T-cell (primary cell): Measurements from ENCODE around the gene FAM229B. TPM values are rescaled to one million over a fixed set of nuclear protein-coding genes. Genes with fewer than 3 reads are reported as not detected.

Source experiments
- ATAC-seq, 4 experiments: fragments of 200-7000 bp in 3 of 4; fragments of 150-1000 bp in 1 of 4; cut with Tn5 transposase; replicated peaks in 1 of 4; 1 replicate in 3 of 4; 2 replicates in 1 of 4; pipeline ENCODE4 v1.10.0; 2021; ENCODE audit warnings: moderate library complexity in 3 of 4, mild to moderate bottlenecking in 2 of 4, moderate number of reproducible peaks in 1 of 4
- CTCF ChIA-PET, 2 donors: fragments of 300-600 bp; sonication (Branson Sonifier 250); formaldehyde crosslinking; loops; one replicate each; lab custom pipeline; 2022; ENCODE audit warnings: antibody characterized with exemption in 2 of 2; lab: Charles Lee
- POLR2A ChIA-PET, 2 donors: fragments of 300-600 bp; sonication (Branson Sonifier 250); formaldehyde crosslinking; loops; one replicate each; lab custom pipeline; 2022; ENCODE audit warnings: antibody characterized with exemption in 2 of 2; lab: Charles Lee
- DNase-seq, 35 experiments: peaks; one replicate each; pipeline versions ENCODE4 v3.0.0 to v3.0.0-alpha.2; 2013 to 2023
- H3K27ac ChIP-seq: one replicate; pipeline ENCODE4 v1.5.1; 2013; ENCODE audit warnings: low read length
- H3K27me3 ChIP-seq, 2 experiments: replicated peaks in 1 of 2; 1 replicate in 1 of 2; 2 replicates in 1 of 2; pipeline versions ENCODE4 v1.6.1 to v1.7.0; 2013; ENCODE audit warnings: low read length in 1 of 2, mixed read lengths in 1 of 2; ENCODE audit not compliant: control insufficient read depth in 2 of 2, insufficient read depth in 2 of 2; ENCODE audit errors: extremely low read depth in 1 of 2
- H3K36me3 ChIP-seq, 2 donors: 1 replicate in 1 of 2; 2 replicates in 1 of 2; pipeline versions ENCODE4 v1.6.1 to v1.7.0; 2013; ENCODE audit warnings: low read length in 1 of 2; ENCODE audit not compliant: control insufficient read depth in 2 of 2, insufficient read depth in 1 of 2; ENCODE audit errors: extremely low read depth in 1 of 2
- H3K4me1 ChIP-seq, 2 experiments: 1 replicate in 1 of 2; 2 replicates in 1 of 2; pipeline versions ENCODE4 v1.6.1 to v1.7.0; 2013; ENCODE audit warnings: low read length in 2 of 2, mixed read lengths in 1 of 2; ENCODE audit not compliant: insufficient read depth in 2 of 2, control insufficient read depth in 1 of 2; ENCODE audit errors: extremely low read depth in 1 of 2
- H3K4me3 ChIP-seq, 2 donors: 1 replicate in 1 of 2; 2 replicates in 1 of 2; pipeline versions ENCODE4 v1.5.1 to v1.7.0; 2013; ENCODE audit warnings: mild to moderate bottlenecking in 2 of 2, low read length in 1 of 2, moderate library complexity in 1 of 2; ENCODE audit not compliant: control insufficient read depth in 1 of 2; ENCODE audit errors: extremely low read depth in 1 of 2
- H3K9me3 ChIP-seq: 2 replicates; pipeline ENCODE4 v1.7.0; 2013
- H3K27ac Mint-ChIP-seq, 2 donors: one replicate each; pipeline ENCODE4 v1.8.0; 2020 to 2021; ENCODE audit warnings: mild to moderate bottlenecking in 2 of 2, mixed read lengths in 2 of 2
- H3K27me3 Mint-ChIP-seq, 2 donors: one replicate each; pipeline ENCODE4 v1.8.0; 2021 to 2022; ENCODE audit warnings: mixed read lengths in 2 of 2
- H3K36me3 Mint-ChIP-seq: one replicate; pipeline ENCODE4 v1.8.0; 2021; ENCODE audit warnings: mixed read lengths
- H3K4me1 Mint-ChIP-seq, 3 donors: one replicate each; pipeline ENCODE4 v1.8.0; 2020 to 2022; ENCODE audit warnings: mixed read lengths in 3 of 3, mild to moderate bottlenecking in 1 of 3
- H3K4me3 Mint-ChIP-seq, 3 donors: one replicate each; pipeline ENCODE4 v1.8.0; 2020 to 2022; ENCODE audit warnings: mild to moderate bottlenecking in 3 of 3, mixed read lengths in 3 of 3, moderate library complexity in 3 of 3
- H3K9me3 Mint-ChIP-seq, 3 donors: one replicate each; pipeline ENCODE4 v1.8.0; 2020 to 2022; ENCODE audit warnings: mixed read lengths in 3 of 3
- WGBS: methylation state at CpG from one replicate; pipeline ENCODE4 v1.1.5; 2013; ENCODE audit warnings: missing lambda C conversion rate; ENCODE audit not compliant: insufficient coverage; 5-methylcytosine and 5-hydroxymethylcytosine counted together
- total RNA-seq, 35 experiments: library from RNA in 6 of 35; stranded (reverse) in 6 of 35; fragments of 120-200 nt in 1 of 35; gene quantifications; one replicate each; pipeline versions ENCODE4 v1.2.1 to v1.2.4 and lab custom pipeline; 2013 to 2026

The FAM229B gene
- total RNA-seq, 5 donors from 2014 or later (not counting 1 experiment from before 2014, with no cell fraction given), result 1.2 to 3.7 (median 3.5) TPM

GRCh38 chr6:112141707-112142106 lies 54.3 kb downstream of the FAM229B start:
- Mint-ChIP-seq H3K4me1 (peaks cover 0 to 2% (median 1%) of the 10 kb centered on the region in 3 donors), H3K9me3 (no peaks in the 10 kb centered on the region), H3K27me3 (peaks cover 6 to 9% of the 10 kb centered on the region in 2 donors), H3K36me3 (no peaks in the 10 kb centered on the region), H3K4me3 (no peak overlapping the region), H3K27ac (no peak overlapping the region)
- no peaks in the 10 kb centered on the region for H3K27me3 ChIP-seq
- DNase-seq (no peak), ATAC-seq (no peak)
- H3K4me3 ChIP-seq, result no peak overlapping the region
- no peaks in the 10 kb centered on the region for H3K36me3 ChIP-seq
- H3K9me3 ChIP-seq, result no peaks in the 10 kb centered on the region
- H3K27ac ChIP-seq, result no peak overlapping the region
- no peaks in the 10 kb centered on the region for H3K4me1 ChIP-seq
- WGBS, result no CpG with 5 or more reads among the region's 2 CpGs
- CTCF ChIA-PET, result no interaction called here
- POLR2A ChIA-PET, result no interaction called here

GRCh38 chr6:112144145-112144926 lies 56.9 kb downstream of the FAM229B start:
- CTCF ChIA-PET, result interaction anchor here in 1 of 2 donors (0.6 kb wide), 1 partner anchor 10 kb away, joined by 6 read pairs; no protein-coding TSS in a partner anchor

GRCh38 chr6:112145080-112145573 lies 57.7 kb downstream of the FAM229B start:
- H3K36me3 ChIP-seq, result no peaks in the 10 kb centered on the region
- ChIA-PET POLR2A (interaction anchor here in 1 of 2 donors (0.6 kb wide), 1 partner anchor 531 kb away, joined by 4 read pairs; no protein-coding TSS in a partner anchor), CTCF (no interaction called here)
- H3K4me3 Mint-ChIP-seq, result no peak overlapping the region
- H3K4me3 ChIP-seq, result no peak overlapping the region
- H3K9me3 ChIP-seq, result no peaks in the 10 kb centered on the region
- H3K27ac ChIP-seq, result no peak overlapping the region
- peaks cover 6% of the 10 kb centered on the region in 2 donors for H3K27me3 Mint-ChIP-seq
- H3K9me3 Mint-ChIP-seq, result no peaks in the 10 kb centered on the region
- WGBS, result 95% methylated on average over 7 of the region's 10 CpGs
- H3K27me3 ChIP-seq, result no peaks in the 10 kb centered on the region
- no peak for DNase-seq
- no peaks in the 10 kb centered on the region for H3K36me3 Mint-ChIP-seq
- no peaks in the 10 kb centered on the region for H3K4me1 ChIP-seq
- H3K4me1 Mint-ChIP-seq, result peaks cover 0 to 2% (median 1%) of the 10 kb centered on the region in 3 donors
- H3K27ac Mint-ChIP-seq, result no peak overlapping the region
- ATAC-seq, result no peak

More at GRCh38 chr6:112144145-112144926, 56.9 kb downstream of the FAM229B start:
- Histone ChIP-seq H3K9me3 (no peaks in the 10 kb centered on the region), H3K27me3 (no peaks in the 10 kb centered on the region), H3K4me1 (no peaks in the 10 kb centered on the region), H3K36me3 (no peaks in the 10 kb centered on the region), H3K4me3 (no peak overlapping the region), H3K27ac (no peak overlapping the region)
- DNase-seq (no peak), ATAC-seq (no peak)
- H3K36me3 Mint-ChIP-seq, result no peaks in the 10 kb centered on the region
- H3K27ac Mint-ChIP-seq, result no peak overlapping the region
- peaks cover 6% of the 10 kb centered on the region in 2 donors for H3K27me3 Mint-ChIP-seq
- H3K4me1 Mint-ChIP-seq, result peaks cover 0 to 2% (median 1%) of the 10 kb centered on the region in 3 donors
- H3K9me3 Mint-ChIP-seq, result no peaks in the 10 kb centered on the region
- POLR2A ChIA-PET, result interaction anchor here in 1 of 2 donors (0.6 kb wide), 3 partner anchors 56 to 794 kb away, joined by 3 to 4 read pairs (median 3); no protein-coding TSS in a partner anchor
- 93% methylated on average over 5 of the region's 12 CpGs for WGBS
- H3K4me3 Mint-ChIP-seq, result no peak overlapping the region

- Mint-ChIP-seq H3K36me3 (no peaks in the 10 kb centered on the region), H3K4me1 (peaks cover 0 to 2% (median 1%) of the 10 kb centered on the region in 3 donors), H3K27me3 (peaks cover 9 to 14% of the 10 kb centered on the region in 2 donors), H3K27ac (no peak overlapping the region), H3K9me3 (no peaks in the 10 kb centered on the region), H3K4me3 (no peak overlapping the region)
- H3K36me3 ChIP-seq, result no peaks in the 10 kb centered on the region
- ChIA-PET CTCF (interaction anchor here in 1 of 2 donors (0.6 kb wide), 1 partner anchor 20 kb away, joined by 4 read pairs; no protein-coding TSS in a partner anchor), POLR2A (no interaction called here)
- H3K4me3 ChIP-seq, result no peak overlapping the region
- no peak overlapping the region for H3K27ac ChIP-seq
- DNase-seq, result no peak
- no peaks in the 10 kb centered on the region for H3K4me1 ChIP-seq
- no CpG with 5 or more reads among the region's 6 CpGs for WGBS
- no peaks in the 10 kb centered on the region for H3K9me3 ChIP-seq
- no peaks in the 10 kb centered on the region for H3K27me3 ChIP-seq
- no peak for ATAC-seq
These were observed 60.7 kb downstream of the FAM229B start for GRCh38 chr6:112148103-112148502.

GRCh38 chr6:112149236-112149635 lies 61.8 kb downstream of the FAM229B start:
- ATAC-seq, result no peak
- Mint-ChIP-seq H3K4me1 (no peaks in the 10 kb centered on the region), H3K27ac (no peak overlapping the region), H3K36me3 (no peaks in the 10 kb centered on the region), H3K9me3 (no peaks in the 10 kb centered on the region), H3K27me3 (peaks cover 9 to 16% of the 10 kb centered on the region in 2 donors), H3K4me3 (no peak overlapping the region)
- ChIA-PET POLR2A (no interaction called here), CTCF (no interaction called here)
- H3K27me3 ChIP-seq, result no peaks in the 10 kb centered on the region
- H3K9me3 ChIP-seq, result no peaks in the 10 kb centered on the region
- H3K36me3 ChIP-seq, result no peaks in the 10 kb centered on the region
- no peak overlapping the region for H3K4me3 ChIP-seq
- WGBS, result no CpG with 5 or more reads among the region's 1 CpG
- H3K27ac ChIP-seq, result no peak overlapping the region
- no peaks in the 10 kb centered on the region for H3K4me1 ChIP-seq
- DNase-seq, result no peak

- Mint-ChIP-seq H3K27me3 (peaks cover 9 to 21% of the 10 kb centered on the region in 2 donors), H3K9me3 (no peaks in the 10 kb centered on the region), H3K36me3 (no peaks in the 10 kb centered on the region), H3K4me3 (no peak overlapping the region), H3K27ac (no peak overlapping the region), H3K4me1 (peaks cover 0 to 3% (median 0%) of the 10 kb centered on the region in 3 donors)
- ChIA-PET CTCF (interaction anchor here in 1 of 2 donors (0.6 kb wide), 1 partner anchor 1530 kb away, joined by 3 read pairs; no protein-coding TSS in a partner anchor), POLR2A (no interaction called here)
- ATAC-seq, result no peak
- Histone ChIP-seq H3K27me3 (no peaks in the 10 kb centered on the region), H3K36me3 (no peaks in the 10 kb centered on the region), H3K9me3 (no peaks in the 10 kb centered on the region), H3K4me1 (no peaks in the 10 kb centered on the region), H3K27ac (no peak overlapping the region), H3K4me3 (no peak overlapping the region)
- no peak for DNase-seq
- WGBS, result no CpG with 5 or more reads among the region's 4 CpGs
These were observed 62.4 kb downstream of the FAM229B start for GRCh38 chr6:112149719-112150263.
